M059J (cell line): ENCODE data around the gene FOXR1. TPM values are rescaled to one million over a fixed set of nuclear protein-coding genes. Genes with fewer than 3 reads are reported as not detected.
A peak's percentile ranks its signal among the peaks of the same experiment; 100 is the strongest.
"Not testable (repeated sequence)": the region's sequence is repeated elsewhere in the genome, so short reads cannot be mapped to it uniquely, and the experiment has no call there.

ENCODE experiments used
- DNase-seq: peaks from one replicate; pipeline ENCODE4 v3.0.0-alpha.2; 2012; ENCODE audit warnings: low read depth
- total RNA-seq: library from RNA; depleted of rRNA; stranded (reverse); fragments of >200 nt; shearing (Covaris generic); gene quantifications from 2 replicates; pipeline ENCODE4 v1.2.3, GENCODE V29; 2014

The FOXR1 gene
- total RNA-seq, 1 experiment from 2014 or later = not detected

GRCh38 chr11:118947091-118947490, 24.5 kb upstream of the FOXR1 start:
- DNase-seq = no peak

- no peak for DNase-seq
Measured at GRCh38 chr11:118948000-118948399, 23.6 kb upstream of the FOXR1 start.

- DNase-seq = peak; percentile 30
Measured at GRCh38 chr11:118953265-118953664, 18.3 kb upstream of the FOXR1 start.

- not testable (repeated sequence) for DNase-seq
Measured at GRCh38 chr11:118953976-118954375, 17.6 kb upstream of the FOXR1 start.

DNA sequence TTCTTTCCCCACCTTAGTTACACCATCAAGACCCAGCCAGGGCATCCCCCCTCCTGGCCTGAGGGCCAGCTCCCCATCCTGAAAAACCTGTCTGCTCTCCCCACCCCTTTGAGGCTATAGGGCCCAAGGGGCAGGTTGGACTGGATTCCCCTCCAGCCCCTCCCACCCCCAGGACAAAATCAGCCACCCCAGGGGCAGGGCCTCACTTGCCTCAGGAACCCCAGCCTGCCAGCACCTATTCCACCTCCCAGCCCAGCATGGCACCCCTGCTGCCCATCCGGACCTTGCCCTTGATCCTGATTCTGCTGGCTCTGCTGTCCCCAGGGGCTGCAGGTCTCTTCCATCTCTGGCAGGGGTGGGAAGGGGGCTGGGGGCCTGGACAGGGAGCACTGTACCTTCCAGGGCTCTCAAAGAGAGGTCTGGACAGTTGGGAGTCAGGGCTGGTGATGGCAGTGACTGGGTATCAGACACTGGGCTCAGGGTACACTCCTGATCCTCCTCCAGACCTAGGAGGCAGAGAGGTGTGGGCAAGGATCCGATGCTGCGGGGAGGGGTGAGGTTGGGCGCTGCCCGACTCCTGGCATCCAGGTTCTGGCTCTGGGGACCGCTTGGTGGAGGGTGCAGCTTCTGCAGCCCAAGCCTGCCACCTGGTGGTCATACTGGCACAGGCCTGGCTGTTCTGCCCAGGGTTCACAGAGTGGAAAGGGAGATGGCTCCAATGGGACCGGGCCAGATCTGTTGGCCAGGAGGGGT, 15.3 kb upstream of the FOXR1 start, which contains the start of gene UPK2:
Gene UPK2, plus strand, starts transcription at position 205 of the 753 bp plus-strand sequence. Its CDS starts 53 bp downstream, at position 258.
- peak; percentile 81 for DNase-seq

- DNase-seq = no peak
Measured at GRCh38 chr11:118956847-118957469, 14.6 kb upstream of the FOXR1 start.

DNA sequence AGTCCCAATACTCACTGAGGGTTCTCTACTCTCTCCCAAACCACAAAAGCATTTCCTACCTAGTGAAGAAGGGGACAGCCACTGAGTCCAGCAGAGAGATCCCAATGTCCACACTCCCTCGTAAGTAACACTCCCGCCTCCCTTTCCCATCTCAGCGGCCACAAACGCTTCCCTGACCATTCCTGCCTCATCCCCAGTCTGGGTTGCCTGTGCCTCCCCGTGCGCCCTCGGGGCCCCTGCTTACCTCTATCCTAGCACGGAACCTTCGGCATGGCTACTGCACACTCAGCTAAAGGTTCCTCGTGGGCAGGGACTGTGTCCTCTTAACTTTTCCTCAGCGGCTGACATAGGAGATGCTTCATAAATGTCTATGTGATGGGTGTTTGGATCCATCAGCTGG, 14.0 kb upstream of the FOXR1 start:
- no peak for DNase-seq

DNA sequence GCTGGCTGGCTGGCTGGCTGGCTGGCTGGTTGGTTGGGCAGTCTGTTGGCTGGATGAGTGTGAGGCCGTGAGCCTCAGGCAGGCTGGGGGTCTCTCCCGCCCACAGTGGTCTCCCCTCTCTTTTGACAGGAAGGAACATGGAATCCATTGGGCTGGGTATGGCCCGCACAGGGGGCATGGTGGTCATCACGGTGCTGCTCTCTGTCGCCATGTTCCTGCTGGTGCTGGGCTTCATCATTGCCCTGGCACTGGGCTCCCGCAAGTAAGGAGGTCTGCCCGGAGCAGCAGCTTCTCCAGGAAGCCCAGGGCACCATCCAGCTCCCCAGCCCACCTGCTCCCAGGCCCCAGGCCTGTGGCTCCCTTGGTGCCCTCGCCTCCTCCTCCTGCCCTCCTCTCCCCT, 13.6 kb upstream of the FOXR1 start:
- DNase-seq = no peak

- DNase-seq = no peak
Measured at GRCh38 chr11:118958577-118958976, 13.0 kb upstream of the FOXR1 start.

DNA sequence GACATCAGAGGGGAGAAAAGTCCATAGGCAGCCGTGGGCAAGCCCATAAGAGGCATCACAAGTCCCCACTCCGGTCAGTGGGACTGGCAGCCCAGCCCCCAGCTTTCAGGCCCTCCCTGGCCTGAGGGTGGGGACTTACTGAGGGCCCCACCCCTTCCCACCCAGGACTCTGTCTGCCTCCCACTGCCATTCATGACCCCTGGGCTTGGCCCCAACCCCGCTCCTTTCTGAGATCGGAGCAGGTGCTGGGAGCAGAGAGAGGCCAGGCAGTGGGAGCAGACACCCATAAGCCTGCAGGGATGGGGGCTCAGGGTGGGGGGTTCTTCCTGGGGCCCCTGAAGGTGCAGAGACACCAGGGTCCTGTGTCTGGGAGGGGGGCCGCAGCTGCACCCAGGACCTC, 10.4 kb upstream of the FOXR1 start:
- DNase-seq = no peak

- DNase-seq = no peak
Measured at GRCh38 chr11:118961591-118961990, 10.0 kb upstream of the FOXR1 start.

DNA sequence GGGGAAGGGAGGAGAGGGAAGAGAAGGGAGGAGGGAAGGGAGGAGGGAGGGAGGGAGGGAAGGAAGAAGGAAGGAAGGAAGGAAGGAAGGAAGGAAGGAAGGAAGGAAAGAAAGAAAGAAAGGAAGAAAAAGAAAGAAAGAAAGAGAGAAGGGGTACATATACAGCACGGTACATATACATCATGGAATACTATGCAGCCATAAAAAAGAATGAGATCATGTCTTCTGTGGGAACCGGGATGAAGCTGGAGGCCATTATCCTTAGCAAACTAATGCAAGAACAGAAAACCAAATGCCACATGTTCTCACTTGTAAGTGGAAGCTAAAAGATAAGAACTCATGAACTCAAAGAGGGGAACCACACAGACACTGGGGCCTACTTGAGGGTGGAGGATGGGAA, 2.1 kb upstream of the FOXR1 start:
- DNase-seq = not testable (repeated sequence)

GRCh38 chr11:118973985-118974384, 2.4 kb downstream of the FOXR1 start:
- DNase-seq = no peak

GRCh38 chr11:118975771-118976709, 4.5 kb downstream of the FOXR1 start:
- DNase-seq = peak; percentile 84

DNA sequence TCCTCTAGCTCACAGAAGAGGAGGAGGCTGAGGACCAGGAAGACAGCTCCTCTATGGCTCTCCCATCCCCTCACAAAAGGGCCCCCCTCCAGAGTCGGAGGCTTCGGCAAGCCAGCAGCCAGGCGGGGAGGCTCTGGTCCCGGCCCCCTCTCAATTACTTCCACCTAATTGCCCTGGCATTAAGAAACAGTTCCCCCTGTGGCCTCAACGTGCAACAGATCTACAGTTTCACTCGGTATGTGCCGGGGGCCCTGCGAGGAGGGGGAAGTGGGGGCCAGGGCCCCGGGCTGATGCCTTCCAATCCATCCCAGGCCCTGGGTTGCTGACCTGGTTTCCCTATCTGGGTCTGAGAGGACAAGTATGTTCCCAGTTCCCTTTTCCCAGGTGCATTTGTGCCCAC, 7.9 kb downstream of the FOXR1 start:
- DNase-seq = no peak

GRCh38 chr11:118980191-118980881, 8.8 kb downstream of the FOXR1 start:
- no peak for DNase-seq

DNA sequence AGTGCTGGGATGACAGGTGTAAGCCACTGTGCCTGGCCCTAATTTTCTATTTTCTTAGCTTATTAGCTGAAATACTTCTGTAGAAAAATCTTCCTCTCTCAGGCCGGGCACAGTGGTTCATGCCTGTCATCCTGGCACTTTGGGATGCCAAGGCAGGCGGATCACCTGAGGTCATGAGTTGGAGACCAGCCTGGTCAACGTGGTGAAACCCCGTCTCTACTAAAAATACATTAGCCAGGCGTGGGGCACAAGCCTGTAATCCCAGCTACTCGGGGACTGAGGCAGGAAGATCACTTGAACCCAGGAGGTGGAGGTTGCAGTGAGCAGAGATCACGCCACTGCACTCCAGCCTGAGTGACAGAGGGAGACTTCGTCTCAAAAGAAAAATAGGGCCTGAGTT, 12.8 kb downstream of the FOXR1 start:
- not testable (repeated sequence) for DNase-seq

DNA sequence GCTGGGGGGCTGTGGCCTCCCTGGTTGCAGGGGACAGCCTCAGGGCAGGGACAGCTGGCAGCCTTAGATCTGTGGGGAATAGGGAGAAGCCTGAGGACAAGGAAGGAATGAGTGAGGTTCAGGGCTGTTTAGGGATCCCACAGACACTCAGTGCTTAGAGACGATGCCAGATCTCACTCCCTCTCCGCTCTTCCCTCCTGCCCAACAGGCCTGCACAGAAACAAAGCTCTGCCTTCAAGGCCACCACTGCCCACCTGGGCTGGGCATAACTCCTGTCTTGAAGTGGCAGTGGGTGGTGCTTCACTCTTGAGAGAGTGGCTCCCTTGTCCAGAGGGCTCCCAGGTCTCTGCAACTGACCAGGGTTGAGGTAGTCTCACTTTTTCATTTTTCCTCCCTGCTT, 13.3 kb downstream of the FOXR1 start:
- no peak for DNase-seq

DNA sequence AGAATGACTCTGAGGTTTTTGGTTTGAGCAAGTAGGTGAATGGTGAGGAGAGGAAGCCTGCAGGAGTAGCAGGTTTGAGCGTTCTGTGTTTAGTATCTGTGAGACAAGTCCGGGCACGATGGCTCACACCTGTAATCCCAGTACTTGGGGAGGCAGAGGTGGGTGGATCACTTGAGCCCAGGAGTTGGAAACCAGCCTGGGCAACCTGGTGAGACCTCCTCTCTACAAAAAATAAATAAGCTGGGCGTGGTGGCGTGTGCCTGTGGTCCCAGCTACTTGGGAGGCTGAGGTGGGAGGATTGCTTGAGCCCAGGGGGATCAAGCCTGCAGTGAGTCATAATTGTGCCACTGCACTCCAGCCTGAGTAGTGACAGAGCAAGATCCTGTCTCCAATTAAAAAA, 16.7 kb downstream of the FOXR1 start:
- no peak for DNase-seq

DNA sequence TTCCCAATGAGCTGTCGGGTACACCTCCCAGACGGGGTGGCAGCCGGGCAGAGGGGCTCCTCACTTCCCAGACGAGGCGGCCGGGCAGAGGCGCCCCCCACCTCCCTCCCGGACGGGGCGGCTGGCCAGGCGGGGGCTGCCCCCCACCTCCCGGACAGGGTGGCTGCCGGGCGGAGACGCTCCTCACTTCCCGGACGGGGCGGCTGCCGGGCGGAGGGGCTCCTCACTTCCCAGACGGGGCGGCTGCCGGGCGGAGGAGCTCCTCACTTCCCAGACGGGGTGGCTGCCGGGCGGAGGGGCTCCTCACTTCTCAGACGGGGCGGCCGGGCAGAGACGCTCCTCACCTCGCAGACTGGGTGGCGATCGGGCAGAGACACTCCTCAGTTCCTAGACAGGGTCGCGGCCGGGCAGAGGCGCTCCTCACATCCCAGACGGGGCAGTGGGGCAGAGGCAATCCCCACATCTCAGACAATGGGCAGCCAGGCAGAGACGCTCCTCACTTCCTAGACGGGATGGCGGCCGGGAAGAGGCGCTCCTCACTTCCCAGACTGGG, 20.0 kb downstream of the FOXR1 start:
- DNase-seq = not testable (repeated sequence)

DNA sequence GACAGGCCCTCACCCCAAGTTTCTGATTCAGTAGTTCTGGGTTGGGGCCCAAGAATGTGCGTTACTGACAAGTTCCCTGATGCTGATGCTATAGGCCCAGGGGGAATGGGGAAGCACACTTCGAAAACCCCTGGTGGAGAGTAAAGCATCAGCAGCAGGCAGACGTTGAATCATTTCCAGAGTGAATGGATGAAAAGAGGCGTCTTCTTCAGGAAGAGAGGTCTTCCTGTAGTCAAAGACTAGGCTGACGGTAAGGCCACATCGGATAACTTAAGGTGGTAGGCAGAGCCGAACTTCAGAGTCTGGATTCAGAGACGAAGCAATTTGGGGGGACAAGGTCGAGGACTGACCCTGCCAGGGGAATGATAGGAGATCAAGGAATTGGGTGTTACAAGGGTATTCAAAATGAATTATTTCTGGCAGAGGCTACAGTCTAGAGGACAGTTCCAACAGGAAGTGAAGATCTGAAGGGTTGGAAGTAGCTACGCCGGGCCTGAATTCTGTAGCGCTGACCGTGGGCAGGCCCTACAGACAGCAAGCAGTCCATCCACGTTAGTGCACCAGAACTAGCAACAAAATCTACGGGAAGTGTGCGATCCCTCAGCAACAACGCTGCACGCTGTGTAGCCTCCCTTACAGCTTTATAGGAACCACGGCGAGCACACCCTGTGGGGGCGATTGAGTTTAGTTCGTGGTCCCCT, 25.5 kb downstream of the FOXR1 start:
- DNase-seq = no peak
